HG03196 (cell line): ENCODE measurements around the gene CPA1.

ENCODE experiments used
- ATAC-seq: cut with Tn5 transposase; IDR thresholded peaks from one replicate; pipeline ENCODE4 v1.9.1; 2021; ENCODE audit not compliant: unreplicated experiment

Gene CPA1

GRCh38 chr7:130393841-130394411 is 13.6 kb downstream of the CPA1 start:
- ATAC-seq, result no peak

- no peak for ATAC-seq
Observed at GRCh38 chr7:130394421-130395195, 14.3 kb downstream of the CPA1 start.

GRCh38 chr7:130395421-130395820 is 15.1 kb downstream of the CPA1 start:
- ATAC-seq, result no peak

DNA sequence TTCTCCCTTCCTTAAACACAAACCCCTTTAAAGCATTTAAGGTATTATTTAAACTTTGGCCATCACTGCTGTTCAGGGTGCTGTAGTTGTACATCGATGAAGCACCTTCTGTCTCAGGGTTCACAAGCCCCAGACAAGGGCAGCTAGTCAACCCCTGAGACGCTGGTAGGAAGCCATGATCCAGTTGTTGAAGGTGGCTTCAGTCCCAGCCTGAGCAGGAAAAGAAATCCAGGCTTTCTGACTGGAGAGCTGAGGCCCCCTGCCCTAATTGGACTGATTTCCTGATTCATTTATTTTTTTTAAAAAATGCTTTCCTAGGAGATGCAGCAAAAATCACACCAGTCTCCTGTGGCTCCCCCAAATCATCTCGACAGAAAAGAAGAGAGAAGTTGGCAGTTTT is 15.8 kb downstream of the CPA1 start:
- no peak for ATAC-seq

DNA sequence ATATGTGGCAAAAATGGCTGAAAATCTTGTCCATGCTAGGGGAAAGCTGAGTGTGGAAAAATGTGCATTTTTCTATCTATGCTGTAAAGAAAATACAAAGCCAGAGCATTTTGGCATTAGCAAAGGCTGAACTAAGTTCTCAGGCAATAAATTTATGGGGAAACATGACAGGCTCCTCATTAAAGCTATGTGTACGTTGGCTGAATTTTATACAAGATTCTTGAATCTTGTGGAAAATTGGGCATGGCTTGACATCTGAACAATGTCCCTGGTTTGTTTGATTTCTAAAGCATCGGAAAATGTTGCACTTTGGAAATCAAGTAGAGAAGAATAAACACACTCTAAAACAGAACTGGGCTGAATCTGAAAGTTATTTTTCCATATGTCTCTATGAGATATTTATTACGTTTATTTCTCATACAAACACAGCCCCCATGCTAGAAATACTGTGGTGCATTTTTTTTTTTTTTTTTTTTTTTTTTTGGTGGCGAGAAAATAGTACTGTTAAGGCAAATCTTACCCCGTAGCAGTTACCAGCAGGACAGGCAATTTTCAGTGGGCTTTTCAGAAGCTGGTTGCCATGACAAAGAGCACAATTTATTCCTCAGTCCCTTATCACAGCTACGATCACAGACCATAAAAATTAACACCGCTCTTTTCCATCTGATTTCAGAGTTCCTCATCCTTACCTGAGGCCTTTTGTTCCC is 16.9 kb downstream of the CPA1 start:
- no peak for ATAC-seq

GRCh38 chr7:130397758-130398073 is 17.4 kb downstream of the CPA1 start:
- ATAC-seq, result no peak

GRCh38 chr7:130398526-130399090 is 18.3 kb downstream of the CPA1 start:
- ATAC-seq, result no peak

DNA sequence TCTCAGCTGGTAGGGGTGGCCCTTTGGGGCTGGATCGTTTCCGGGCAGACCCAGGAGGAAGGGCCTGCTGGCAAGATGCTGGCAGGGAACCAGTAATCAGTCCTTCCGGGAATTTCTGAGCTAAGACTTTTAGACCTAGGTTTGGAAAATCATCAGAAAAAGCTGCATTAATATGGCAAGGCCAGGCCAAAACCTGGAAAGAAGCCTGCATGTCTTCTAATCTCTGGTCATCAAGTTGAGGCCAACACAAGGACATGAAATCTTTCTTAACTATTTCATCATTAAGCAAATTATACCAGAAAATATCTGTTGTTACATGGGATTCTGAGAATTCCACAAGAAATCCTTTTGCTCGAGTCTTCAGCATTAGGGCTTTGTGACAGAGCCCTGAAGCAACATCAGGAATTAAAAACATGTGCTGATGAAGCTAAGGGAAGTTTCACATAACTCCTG is 19.9 kb downstream of the CPA1 start:
- no peak for ATAC-seq

DNA sequence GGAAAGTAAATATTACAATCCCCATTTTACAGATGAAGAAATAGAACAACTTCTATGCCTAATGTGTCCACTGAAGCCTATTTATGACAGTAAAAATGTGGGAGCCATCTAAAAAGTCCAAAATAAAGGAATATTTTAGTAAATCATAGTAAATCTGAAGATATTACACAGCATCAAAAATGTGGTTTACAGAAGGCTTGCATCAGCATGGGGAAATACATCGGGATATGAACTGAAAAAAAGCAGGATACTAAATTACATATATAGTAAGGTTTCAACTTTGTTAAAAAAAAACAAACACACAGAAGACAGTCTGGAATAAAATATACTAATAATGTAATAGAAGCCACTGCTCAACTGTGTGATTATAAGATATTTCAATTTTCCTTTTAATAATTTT is 20.8 kb downstream of the CPA1 start:
- ATAC-seq, result no peak

DNA sequence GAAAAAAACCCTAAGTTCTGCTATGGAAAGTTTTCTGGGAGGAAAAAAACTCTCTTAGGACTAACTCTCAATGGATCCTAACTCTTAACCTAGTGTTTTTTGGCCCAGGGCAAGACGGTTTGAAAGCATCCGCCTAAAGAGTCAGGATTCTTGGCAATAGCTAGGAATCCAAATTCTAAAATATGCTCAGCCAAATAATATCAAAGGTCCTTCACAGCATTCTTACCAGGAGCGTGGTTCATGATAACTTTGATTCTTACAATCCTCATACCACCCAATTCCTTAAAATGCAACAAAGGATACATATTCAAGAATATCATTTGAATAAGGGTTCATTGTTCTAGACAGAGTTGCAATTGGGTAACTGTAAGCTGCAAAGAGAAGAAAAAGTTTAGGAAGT is 21.3 kb downstream of the CPA1 start:
- no peak for ATAC-seq

- ATAC-seq, result no peak
Observed at GRCh38 chr7:130405003-130405402, 24.7 kb downstream of the CPA1 start.

- ATAC-seq, result no peak
Observed at GRCh38 chr7:130409067-130409711, 28.9 kb downstream of the CPA1 start.

DNA sequence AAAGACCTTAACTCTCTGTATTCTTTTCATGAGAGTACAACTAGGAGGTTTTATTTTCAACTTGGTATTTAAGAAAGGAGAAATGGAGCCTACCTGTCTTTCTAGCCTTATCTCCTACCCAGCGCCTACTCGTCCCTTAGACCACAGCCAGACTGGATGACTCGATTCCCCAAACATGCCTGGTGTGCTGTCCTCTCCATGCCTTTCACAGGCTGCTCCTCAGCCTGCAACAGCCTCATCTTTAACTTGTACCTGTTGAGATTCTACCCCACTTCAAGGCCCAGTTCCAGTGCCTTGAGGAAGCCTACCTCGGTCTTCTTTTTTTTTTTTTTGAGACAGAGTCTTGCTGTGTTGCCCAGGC is 29.4 kb downstream of the CPA1 start:
- ATAC-seq, result no peak

- ATAC-seq, result no peak
Observed at GRCh38 chr7:130410868-130411541, 30.7 kb downstream of the CPA1 start.

DNA sequence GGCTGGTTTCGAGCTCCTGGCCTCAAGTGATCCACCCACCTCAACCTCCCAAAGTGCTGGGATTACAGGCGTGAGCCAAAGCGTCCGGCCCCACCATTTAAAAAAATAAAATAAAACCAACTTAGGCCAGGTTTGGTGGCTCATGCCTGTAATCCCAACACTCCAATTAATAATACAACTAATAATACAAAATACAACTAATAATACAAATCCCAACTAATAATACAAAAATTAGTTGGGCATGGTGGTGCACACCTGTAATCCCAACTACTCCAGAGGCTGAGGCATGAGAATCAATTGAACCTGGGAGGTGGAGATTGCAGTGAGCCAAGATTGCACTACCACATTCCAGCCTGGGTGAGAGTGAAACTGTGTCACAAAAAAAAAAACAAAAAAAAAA is 32.9 kb downstream of the CPA1 start:
- no peak for ATAC-seq

DNA sequence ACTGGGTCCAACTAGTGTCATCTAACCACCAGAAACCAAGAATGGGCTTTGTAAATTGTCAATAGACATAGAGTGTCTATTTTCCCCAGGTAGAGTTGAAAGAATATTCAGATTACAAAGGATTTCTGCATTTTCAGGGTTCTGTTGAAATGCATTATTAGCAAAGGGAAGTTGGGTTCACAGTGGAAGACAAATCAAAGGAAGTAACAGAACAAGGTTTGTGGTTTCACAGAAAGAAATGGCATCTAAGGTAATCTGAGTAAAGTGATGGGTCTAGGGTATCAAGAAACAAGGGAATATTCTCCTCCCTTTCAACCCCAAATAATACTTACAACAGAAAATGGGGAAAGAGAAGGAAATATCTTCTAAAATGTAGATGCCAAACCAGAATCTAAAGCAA is 34.7 kb downstream of the CPA1 start:
- ATAC-seq, result no peak

DNA sequence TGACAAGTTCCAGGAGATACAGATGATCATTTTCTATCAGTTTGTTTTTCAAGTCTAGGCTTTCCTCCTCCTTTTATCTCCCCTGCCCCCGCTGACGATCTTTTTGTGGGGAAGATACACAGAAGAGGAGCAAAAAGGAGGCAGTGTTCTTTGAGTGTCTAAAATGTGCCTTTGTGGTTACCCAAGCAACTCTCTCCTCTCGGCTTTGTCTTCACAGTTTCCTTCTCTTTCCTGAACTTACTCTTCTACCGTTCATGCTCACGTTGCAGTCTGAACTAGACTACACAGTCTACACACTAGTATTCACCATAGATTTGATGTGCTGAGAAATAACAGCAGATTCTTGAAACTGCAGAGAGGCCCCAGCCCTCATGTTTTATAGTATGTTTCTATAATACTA is 36.9 kb downstream of the CPA1 start:
- ATAC-seq, result no peak

DNA sequence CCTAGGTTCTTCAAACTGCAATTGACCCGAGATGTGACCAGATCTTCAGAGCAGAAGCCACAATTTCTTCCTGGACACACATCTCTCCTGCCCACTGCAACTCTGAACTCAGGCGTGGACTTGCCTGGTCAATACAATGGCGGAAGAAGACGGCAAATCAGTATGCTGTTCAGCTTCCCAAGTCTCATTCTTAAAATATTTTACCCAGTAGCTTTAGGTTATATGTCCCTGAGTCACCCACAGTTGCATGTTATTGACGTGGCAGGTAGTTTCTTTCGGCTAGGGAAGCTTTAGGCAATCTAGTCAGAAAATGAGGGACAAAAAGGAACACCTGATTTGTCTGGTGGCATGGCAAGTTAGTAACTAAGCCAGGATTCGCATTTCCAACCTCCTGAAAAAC is 38.0 kb downstream of the CPA1 start:
- ATAC-seq, result no peak

- ATAC-seq, result no peak
Observed at GRCh38 chr7:130419658-130420057, 39.4 kb downstream of the CPA1 start.

DNA sequence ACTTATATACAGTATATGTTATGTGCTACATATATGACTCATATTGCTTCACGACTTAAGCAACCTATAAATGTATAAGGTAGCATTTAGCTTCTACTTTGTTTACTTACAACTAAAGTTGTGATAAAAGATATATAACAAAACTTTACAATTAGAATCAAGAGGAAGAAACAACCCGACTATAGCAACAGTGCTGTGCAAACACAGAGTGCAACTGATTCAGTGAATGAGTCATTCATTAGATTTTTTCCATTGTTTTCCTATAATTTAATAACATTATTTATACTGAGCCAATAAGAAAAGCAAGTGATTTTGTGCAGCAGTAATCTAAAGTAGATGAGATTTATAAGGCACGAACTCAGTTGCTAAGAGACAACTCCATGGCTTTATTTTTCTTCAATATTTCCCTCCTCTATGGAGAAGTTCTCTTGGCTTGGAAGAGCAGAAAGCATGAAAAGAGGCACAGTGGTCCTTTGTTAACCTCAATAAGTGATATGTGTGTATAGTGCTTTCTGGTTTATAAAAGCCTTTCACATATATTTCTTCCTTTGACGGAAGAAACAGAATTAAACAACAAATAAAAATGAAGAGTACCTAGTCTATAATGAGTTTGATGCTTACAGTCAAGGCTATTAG is 40.8 kb downstream of the CPA1 start:
- no peak for ATAC-seq

- ATAC-seq, result no peak
Observed at GRCh38 chr7:130421684-130422083, 41.4 kb downstream of the CPA1 start.
